Measurements from ENCODE around the gene SLC12A4. TPM values are rescaled to one million over a fixed set of nuclear protein-coding genes. Genes with fewer than 3 reads are reported as not detected.
"Not testable (repeated sequence)": the region's sequence is repeated elsewhere in the genome, so short reads cannot be mapped to it uniquely, and the experiment has no call there.

Gene SLC12A4
- total RNA-seq, 1 experiment from 2014 or later = 107 TPM

- ChIA-PET POLR2A (interaction anchor here (0.6 kb wide), 1 partner anchor 133 kb away, joined by 6 read pairs; no protein-coding TSS in a partner anchor), CTCF (interaction anchor here (0.5 to 1.5 kb wide), 4 partner anchors 29 to 226 kb away, joined by 3 read pairs; no protein-coding TSS in a partner anchor)
- BruUV-seq (replicated peaks); H3K27ac Mint-ChIP-seq (ENCODE audit: unreplicated experiment); DNase-seq; H3K27me3 Mint-ChIP-seq (ENCODE audit: insufficient read depth, unreplicated experiment); H3K9me3 Mint-ChIP-seq (ENCODE audit: unreplicated experiment); H3K9me3 ChIP-seq; H3K4me1 Mint-ChIP-seq (ENCODE audit: low read depth, unreplicated experiment); H3K27me3 ChIP-seq (replicated peaks; ENCODE audit: control insufficient read depth, insufficient read depth, low read length); H3K4me3 Mint-ChIP-seq (ENCODE audit: unreplicated experiment); H3K36me3 Mint-ChIP-seq (ENCODE audit: insufficient read depth, unreplicated experiment); H3K4me1 ChIP-seq; H3K4me3 ChIP-seq (ENCODE audit: low read depth, low read length); H3K36me3 ChIP-seq (ENCODE audit: control insufficient read depth, insufficient read depth, low read length); intact Hi-C loops (cut with micrococcal nuclease; ENCODE audit: unreplicated experiment): not testable (repeated sequence)
Measured at GRCh38 chr16:67998231-67998778, 29.9 kb upstream of the SLC12A4 start.

- H3K4me1 Mint-ChIP-seq (ENCODE audit: low read depth, unreplicated experiment) = no peaks in the 10 kb centered on the region
- H3K27me3 Mint-ChIP-seq (ENCODE audit: insufficient read depth, unreplicated experiment) = no peaks in the 10 kb centered on the region
- TF ChIP-seq CTCF (IDR thresholded peaks at IDR 0.05; ENCODE audit: insufficient read depth in 1 of 2, low read depth in 1 of 2, low read length in 1 of 2, severe bottlenecking in 1 of 2, unreplicated experiment in 1 of 2) = no peak
- Histone ChIP-seq H3K9me3 (no peaks in the 10 kb centered on the region), H3K27me3 (replicated peaks; ENCODE audit: control insufficient read depth, insufficient read depth, low read length) (no peaks in the 10 kb centered on the region), H3K4me3 (ENCODE audit: low read depth, low read length) (no peak overlapping the region), H3K36me3 (ENCODE audit: control insufficient read depth, insufficient read depth, low read length) (no peaks in the 10 kb centered on the region), H3K4me1 (peaks cover 7% of the 10 kb centered on the region)
- POLR2A ChIA-PET = no interaction called here
- no peaks in the 10 kb centered on the region for H3K36me3 Mint-ChIP-seq (ENCODE audit: insufficient read depth, unreplicated experiment)
- CTCF ChIA-PET = no interaction called here
- BruUV-seq (replicated peaks) = no TSS peak
- H3K9me3 Mint-ChIP-seq (ENCODE audit: unreplicated experiment) = no peaks in the 10 kb centered on the region
- no peak overlapping the region for H3K4me3 Mint-ChIP-seq (ENCODE audit: unreplicated experiment)
- intact Hi-C loops (cut with micrococcal nuclease; ENCODE audit: unreplicated experiment) = no loop called here
- DNase-seq = no peak
- H3K27ac Mint-ChIP-seq (ENCODE audit: unreplicated experiment) = no peak overlapping the region
Measured at GRCh38 chr16:67996666-67997065, 28.2 kb upstream of the SLC12A4 start.

- H3K36me3 ChIP-seq (ENCODE audit: control insufficient read depth, insufficient read depth, low read length) = no peaks in the 10 kb centered on the region
- H3K4me3 ChIP-seq (ENCODE audit: low read depth, low read length) = no peak overlapping the region
- Mint-ChIP-seq H3K27me3 (ENCODE audit: insufficient read depth, unreplicated experiment) (no peaks in the 10 kb centered on the region), H3K36me3 (ENCODE audit: insufficient read depth, unreplicated experiment) (no peaks in the 10 kb centered on the region), H3K27ac (ENCODE audit: unreplicated experiment) (no peak overlapping the region), H3K9me3 (ENCODE audit: unreplicated experiment) (no peaks in the 10 kb centered on the region), H3K4me3 (ENCODE audit: unreplicated experiment) (no peak overlapping the region), H3K4me1 (ENCODE audit: low read depth, unreplicated experiment) (no peaks in the 10 kb centered on the region)
- CTCF ChIA-PET = interaction anchor here (0.6 kb wide), 1 partner anchor 620 kb away, joined by 5 read pairs; no protein-coding TSS in a partner anchor
- no peaks in the 10 kb centered on the region for H3K9me3 ChIP-seq
- no peak for TF ChIP-seq CTCF (IDR thresholded peaks at IDR 0.05; ENCODE audit: insufficient read depth in 1 of 2, low read depth in 1 of 2, low read length in 1 of 2, severe bottlenecking in 1 of 2, unreplicated experiment in 1 of 2)
- intact Hi-C loops (cut with micrococcal nuclease; ENCODE audit: unreplicated experiment) = no loop called here
- no peak for DNase-seq
- POLR2A ChIA-PET = no interaction called here
- no TSS peak for BruUV-seq (replicated peaks)
- H3K4me1 ChIP-seq = peaks cover 7% of the 10 kb centered on the region
- no peaks in the 10 kb centered on the region for H3K27me3 ChIP-seq (replicated peaks; ENCODE audit: control insufficient read depth, insufficient read depth, low read length)
Measured at GRCh38 chr16:67995423-67995822, 27.0 kb upstream of the SLC12A4 start.

- H3K36me3 ChIP-seq (ENCODE audit: control insufficient read depth, insufficient read depth, low read length); DNase-seq; H3K27ac Mint-ChIP-seq (ENCODE audit: unreplicated experiment); H3K9me3 Mint-ChIP-seq (ENCODE audit: unreplicated experiment); intact Hi-C loops (cut with micrococcal nuclease; ENCODE audit: unreplicated experiment); H3K27me3 Mint-ChIP-seq (ENCODE audit: insufficient read depth, unreplicated experiment); H3K4me3 Mint-ChIP-seq (ENCODE audit: unreplicated experiment); BruUV-seq (replicated peaks); H3K9me3 ChIP-seq; H3K36me3 Mint-ChIP-seq (ENCODE audit: insufficient read depth, unreplicated experiment); H3K4me3 ChIP-seq (ENCODE audit: low read depth, low read length); H3K4me1 ChIP-seq; H3K4me1 Mint-ChIP-seq (ENCODE audit: low read depth, unreplicated experiment); H3K27me3 ChIP-seq (replicated peaks; ENCODE audit: control insufficient read depth, insufficient read depth, low read length): not testable (repeated sequence)
- ChIA-PET POLR2A (interaction anchor here (0.6 kb wide), 2 partner anchors 28 to 59 kb away, joined by 3 to 5 read pairs; no protein-coding TSS in a partner anchor), CTCF (interaction anchor here (0.5 to 1.0 kb wide), 9 partner anchors 12 to 873 kb away, joined by 3 to 12 read pairs (median 3); partner anchors contain the start of genes DDX28 and DUS2)
Measured at GRCh38 chr16:67994040-67994408, 25.6 kb upstream of the SLC12A4 start.
